K562 (cell line): ENCODE data around the gene PRELID1. TPM values are rescaled to one million over a fixed set of nuclear protein-coding genes. Genes with fewer than 3 reads are reported as not detected.

Source experiments
- ATAC-seq: fragments of 200-7000 bp; cut with Tn5 transposase; 3 replicates; pipeline ENCODE4 v1.9.1; 2020; ENCODE audit warnings: moderate library complexity
- BruUV-seq: library from RNA; stranded (reverse); fragments of 400-500 nt; replicated peaks from 2 replicates; lab custom pipeline; 2021; lab: Mats Ljungman, UMichigan
- CTCF ChIA-PET: fragments of 300-600 bp; formaldehyde crosslinking; extraction: SDS; loops from one replicate; lab custom pipeline; 2021; ENCODE audit warnings: low intra/inter-chr PET ratio; lab: Yijun Ruan, JAX
- POLR2A ChIA-PET: fragments of 300-600, 350-650 bp; sonication (Branson Sonifier 250); formaldehyde crosslinking; extraction: SDS; loops from one replicate; lab custom pipeline; 2021; ENCODE audit warnings: antibody characterized with exemption, inconsistent platforms; lab: Yijun Ruan, JAX
- DNase-seq, 4 experiments: peaks; one replicate each; pipeline versions ENCODE4 v3.0.0 to v3.0.0-alpha.2; 2011 to 2018; ENCODE audit warnings: low spot score in 3 of 4, mixed read lengths in 3 of 4; ENCODE audit errors: extremely low read depth in 1 of 4
- FAIRE-seq: peaks from 2 replicates; lab custom pipeline; 2011; peaks lifted over from hg19 to GRCh38; lab: Jason Lieb, UNC
- H2AFZ ChIP-seq: 2 replicates; pipeline ENCODE4 v1.6.0; 2011; ENCODE audit warnings: low read depth, low read length, control low read depth, inconsistent platforms
- H3K27ac ChIP-seq: fragments of 200-600 bp; 3 replicates; pipeline ENCODE4 v1.8.0; 2011; ENCODE audit warnings: low read depth, mild to moderate bottlenecking, control low read depth, inconsistent platforms, low read length, moderate library complexity, mixed read lengths; ENCODE audit errors: extremely low read depth
- H3K27me3 ChIP-seq, 2 experiments: fragments of 300-600 bp in 1 of 2; 2 replicates in 1 of 2; 3 replicates in 1 of 2; pipeline versions ENCODE4 v1.6.0 to v1.8.0; 2011; ENCODE audit warnings: inconsistent platforms in 2 of 2, low read length in 2 of 2, mild to moderate bottlenecking in 1 of 2, mixed read lengths in 1 of 2, moderate library complexity in 1 of 2; ENCODE audit not compliant: control insufficient read depth in 2 of 2, insufficient read depth in 2 of 2
- H3K36me3 ChIP-seq: fragments of 300-600 bp; 3 replicates; pipeline ENCODE4 v1.8.0; 2011; ENCODE audit warnings: mild to moderate bottlenecking, low read length, inconsistent platforms; ENCODE audit not compliant: control insufficient read depth, insufficient read depth
- H3K4me1 ChIP-seq, 2 experiments: fragments of 200-600 bp in 1 of 2; replicated peaks in 1 of 2; 2 replicates in 1 of 2; 3 replicates in 1 of 2; pipeline versions ENCODE4 v1.5.1 to v1.8.0; 2011; ENCODE audit warnings: inconsistent platforms in 2 of 2, low read length in 2 of 2, mild to moderate bottlenecking in 1 of 2, mixed read lengths in 1 of 2, moderate library complexity in 1 of 2; ENCODE audit not compliant: control insufficient read depth in 2 of 2, insufficient read depth in 2 of 2
- H3K4me2 ChIP-seq: 2 replicates; pipeline ENCODE4 v1.6.1; 2011; ENCODE audit warnings: low read length, control low read depth, inconsistent platforms, mixed read lengths; ENCODE audit not compliant: insufficient read depth
- H3K4me3 ChIP-seq: fragments of 200-600 bp; sonication (generic), shearing (Covaris generic); 2 replicates; pipeline ENCODE4 v1.5.1; 2016; ENCODE audit warnings: control low read depth, inconsistent platforms
- H3K79me2 ChIP-seq: fragments of 200-600 bp; 3 replicates; pipeline ENCODE4 v1.8.0; 2011; ENCODE audit warnings: low read length, inconsistent platforms; ENCODE audit not compliant: control insufficient read depth, insufficient read depth
- H3K9ac ChIP-seq, 2 experiments: 2 replicates each; pipeline versions ENCODE4 v1.6.0 to v1.6.1; 2011; ENCODE audit warnings: low read depth in 2 of 2, low read length in 2 of 2, control low read depth in 1 of 2, inconsistent platforms in 1 of 2, mild to moderate bottlenecking in 1 of 2, mixed read lengths in 1 of 2; ENCODE audit not compliant: insufficient read depth in 1 of 2
- H3K9me1 ChIP-seq: one replicate; pipeline ENCODE4 v1.6.0; 2011; ENCODE audit warnings: inconsistent platforms, mild to moderate bottlenecking, low read length, moderate library complexity; ENCODE audit not compliant: control insufficient read depth, insufficient read depth
- H3K9me3 ChIP-seq: replicated peaks from 2 replicates; pipeline ENCODE4 v1.5.1; 2011; ENCODE audit warnings: low read depth, low read length, inconsistent platforms; ENCODE audit not compliant: control insufficient read depth, insufficient read depth
- H4K20me1 ChIP-seq: replicated peaks from 2 replicates; pipeline ENCODE4 v1.6.1; 2011; ENCODE audit warnings: low read length, inconsistent platforms, mixed read lengths; ENCODE audit not compliant: control insufficient read depth, insufficient read depth
- CBX1 ChIP-seq: sonication (generic); IDR thresholded peaks from 2 replicates; pipeline ENCODE4 v1.6.1; 2016; ENCODE audit warnings: antibody characterized with exemption, low read depth, mild to moderate bottlenecking
- CSDE1 ChIP-seq, 2 experiments: fragments of 450-650 bp; IDR thresholded peaks; 2 replicates each; pipeline ENCODE4 v1.6.1; 2016; ENCODE audit warnings: mild to moderate bottlenecking in 1 of 2
- EP400 ChIP-seq: fragments of 450-650 bp; IDR thresholded peaks from 2 replicates; pipeline ENCODE4 v1.6.1; 2017; ENCODE audit warnings: antibody characterized with exemption, mild to moderate bottlenecking, moderate library complexity
- FIP1L1 ChIP-seq: fragments of 200-400 bp; formaldehyde crosslinking; IDR thresholded peaks from 2 replicates; pipeline ENCODE4 v1.6.1; 2018; ENCODE audit warnings: mild to moderate bottlenecking, low read depth, low read length; ENCODE audit not compliant: poor library complexity, severe bottlenecking
- ILK ChIP-seq: fragments of 450-650 bp; IDR thresholded peaks from 2 replicates; pipeline ENCODE4 v1.6.1; 2016; ENCODE audit warnings: missing genetic modification characterization, low read depth, mild to moderate bottlenecking, missing compliant biosample characterization, moderate library complexity, borderline replicate concordance
- MIER1 ChIP-seq: fragments of 450-650 bp; IDR thresholded peaks from 2 replicates; pipeline ENCODE4 v1.6.1; 2016; ENCODE audit warnings: antibody characterized with exemption, mild to moderate bottlenecking, low read depth
- MYBL2 ChIP-seq, 2 experiments: fragments of 450-650 bp in 1 of 2; sonication (generic) in 1 of 2; formaldehyde crosslinking in 1 of 2; IDR thresholded peaks; 2 replicates each; pipeline versions ENCODE4 v1.6.1 to v1.8.1; 2017 to 2022; ENCODE audit warnings: borderline replicate concordance in 1 of 2, inconsistent platforms in 1 of 2, low read depth in 1 of 2, mild to moderate bottlenecking in 1 of 2, missing genetic modification reagents in 1 of 2, moderate library complexity in 1 of 2
- MYNN ChIP-seq, 2 experiments: sonication (generic); formaldehyde crosslinking in 1 of 2; IDR thresholded peaks; 2 replicates each; pipeline versions ENCODE4 v1.5.0 to v1.6.1; 2016 to 2020; ENCODE audit warnings: antibody characterized with exemption in 1 of 2, missing genetic modification reagents in 1 of 2
- POLR2A ChIP-seq: fragments of 450-650 bp; conservative IDR thresholded peaks from 2 replicates; pipeline ENCODE4 v1.6.1; 2016
- POLR2G ChIP-seq: fragments of 200-400 bp; formaldehyde crosslinking; IDR thresholded peaks from 2 replicates; pipeline ENCODE4 v1.6.1; 2017; ENCODE audit warnings: low read depth, mild to moderate bottlenecking, antibody characterized with exemption, low read length, moderate library complexity
- RBFOX2 ChIP-seq: fragments of 200-400 bp; formaldehyde crosslinking; IDR thresholded peaks from 2 replicates; pipeline ENCODE4 v1.6.1; 2017; ENCODE audit warnings: low read depth, mild to moderate bottlenecking, low read length, moderate library complexity
- RBM22 ChIP-seq: fragments of 200-400 bp; formaldehyde crosslinking; IDR thresholded peaks from 2 replicates; pipeline ENCODE4 v1.6.1; 2018; ENCODE audit warnings: low read length, low read depth; ENCODE audit not compliant: poor library complexity, severe bottlenecking
- SIRT6 ChIP-seq: IDR thresholded peaks from one replicate; pipeline ENCODE4 v1.6.1; 2012; ENCODE audit warnings: low read depth, mild to moderate bottlenecking, control low read depth, inconsistent platforms, low read length, moderate library complexity
- SUPT5H ChIP-seq: fragments of 450-650 bp; IDR thresholded peaks from 2 replicates; pipeline ENCODE4 v1.6.1; 2016
- TAL1 ChIP-seq: fragments of 450-650 bp; IDR thresholded peaks from 2 replicates; pipeline ENCODE4 v1.6.1; 2016; ENCODE audit warnings: mild to moderate bottlenecking
- ZBTB33 ChIP-seq: sonication (generic); formaldehyde crosslinking; IDR thresholded peaks from 2 replicates; pipeline ENCODE4 v1.8.1; 2023; ENCODE audit warnings: mild to moderate bottlenecking, missing genetic modification reagents
- ZKSCAN8 ChIP-seq: fragments of 200-800 bp; sonication (Bioruptor generic); IDR thresholded peaks from 2 replicates; pipeline ENCODE4 v1.6.1; 2016; ENCODE audit warnings: missing genetic modification characterization, missing compliant biosample characterization
- ZNF589 ChIP-seq: fragments of 200-800 bp; sonication (Bioruptor generic); IDR thresholded peaks from 2 replicates; pipeline ENCODE4 v1.6.1; 2016; ENCODE audit warnings: low read depth, missing genetic modification characterization, missing compliant biosample characterization
- ZNF699 ChIP-seq: fragments of 250-450 bp; sonication (Bioruptor Pico); IDR thresholded peaks from 2 replicates; pipeline ENCODE4 v1.8.0; 2021; ENCODE audit warnings: mild to moderate bottlenecking, moderate library complexity; ENCODE audit not compliant: insufficient replicate concordance
- WGBS: fragments of 100-300 bp; shearing (Covaris generic); methylation state at CpG from one replicate; pipeline ENCODE4 v1.1.6; 2016; ENCODE audit warnings: low coverage, mixed read lengths; ENCODE audit not compliant: insufficient coverage; ENCODE audit errors: missing lambda C conversion rate; 5-methylcytosine and 5-hydroxymethylcytosine counted together
- in situ Hi-C: fragments of 300-500 bp; cut with MboI; formaldehyde crosslinking; loops from 4 replicates; pipeline ENCODE4 v1.15.0; 2018; ENCODE audit warnings: inconsistent platforms, mixed read lengths
- intact Hi-C: fragments of 100-400 bp; cut with micrococcal nuclease; formaldehyde crosslinking; loops from 2 replicates; pipeline ENCODE4 v1.14.2; 2022
- polyA plus RNA-seq, 8 experiments: library from polyadenylated mRNA; depleted of rRNA in 4 of 8; stranded (reverse) in 5 of 8; unstranded in 3 of 8; fragments of >200 nt; fragmentation: Nextera tagmentation in 2 of 8; fragmentation: Illumina TruSeq in 1 of 8; extraction: Ambion mirVana in 2 of 8; extraction: Trizol in 1 of 8; gene quantifications; 2 replicates each; pipeline versions ENCODE4 v1.2.1 to v1.2.3, GENCODE V29; 2011 to 2014; ENCODE audit warnings: inconsistent platforms in 1 of 8, missing spikeins in 1 of 8
- total RNA-seq, 7 experiments: library from RNA; depleted of rRNA in 6 of 7; stranded (reverse); fragments of >200 nt in 6 of 7; fragmentation: Illumina TruSeq in 2 of 7; extraction: Trizol in 2 of 7; gene quantifications; 2 replicates each; pipeline versions ENCODE4 v1.2.1 to v1.2.3, GENCODE V29; 2011 to 2021; ENCODE audit warnings: low replicate concordance in 1 of 7
- TF ChIP-seq, protein P1 (sequence below): fragments of 250-450 bp; sonication (Bioruptor Pico); IDR thresholded peaks from 2 replicates; pipeline ENCODE4 v1.9.0; 2021; ENCODE audit warnings: mild to moderate bottlenecking

The PRELID1 gene
- total and polyA plus RNA-seq, 9 of the 15 experiments (the other 6 are each of a cell fraction or from before 2014, with no cell fraction given) = 40.1 to 484 (median 340) TPM

GRCh38 chr5:177307544-177308363 is 4.2 kb downstream of the PRELID1 start:
- peaks cover 23 to 65% of the 10 kb centered on the region in 2 experiments for H3K4me1 ChIP-seq
- BruUV-seq = no TSS peak
- no peaks in the 10 kb centered on the region for H3K9me3 ChIP-seq
- peak overlapping the region in 1 of 2 experiments; percentile 40; a peak in 2 of 4 replicates for H3K9ac ChIP-seq
- DNase-seq (no peak), FAIRE-seq (no peak), ATAC-seq (no peak)
- intact Hi-C loops (no loop called here), in situ Hi-C loops (no loop called here)
- peaks cover 34% of the 10 kb centered on the region for H3K36me3 ChIP-seq
- no peak overlapping the region for H3K4me2 ChIP-seq
- no peak overlapping the region for H3K27ac ChIP-seq
- no peaks in the 10 kb centered on the region; the same call in 1 of the 2 replicates for H4K20me1 ChIP-seq
- ChIA-PET POLR2A (interaction anchor here (0.6 to 1.8 kb wide), 4 partner anchors 11 to 178 kb away, joined by 3 to 6 read pairs (median 3); no protein-coding TSS in a partner anchor), CTCF (no interaction called here)
- 90% methylated on average over 33 of the region's 43 CpGs for WGBS
- peaks cover 47% of the 10 kb centered on the region for H3K79me2 ChIP-seq
- TF ChIP-seq FIP1L1 (peak; percentile 19), MYBL2 (IDR thresholded peaks at IDR 0.05; ENCODE audit: low read depth) (no peak), MYBL2 (CRISPR knock-in tag; IDR thresholded peaks at IDR 0.05; ENCODE audit: borderline replicate concordance) (no peak), CSDE1 (IDR thresholded peaks at IDR 0.05) (no peak), TAL1 (no peak), MYNN (IDR thresholded peaks at IDR 0.05) (peak; percentile 4; the same call in 1 of the 2 replicates), MYNN (CRISPR knock-in tag; IDR thresholded peaks at IDR 0.05) (no peak), ILK (tag) (no peak), ZKSCAN8 (CRISPR knock-in tag) (no peak), ZBTB33 (0 out of 2 replicates have a peak, but pooled peaks have one; percentile 33), ZNF699 (CRISPR knock-in tag) (no peak), SUPT5H (peak; percentile 45; the same call in 1 of the 2 replicates), RBFOX2 (peak; percentile 61), POLR2G (peak; percentile 77), SIRT6 (peak; percentile 22), POLR2A (peak; percentile 62), ZNF589 (CRISPR knock-in tag) (no peak), CBX1 (0 out of 2 replicates have a peak, but pooled peaks have one; percentile 7), EP400 (no peak), MIER1 (no peak), RBM22 (peak; percentile 87)
- TF ChIP-seq, protein P1, sequence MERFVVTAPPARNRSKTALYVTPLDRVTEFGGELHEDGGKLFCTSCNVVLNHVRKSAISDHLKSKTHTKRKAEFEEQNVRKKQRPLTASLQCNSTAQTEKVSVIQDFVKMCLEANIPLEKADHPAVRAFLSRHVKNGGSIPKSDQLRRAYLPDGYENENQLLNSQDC = no peak
- H3K9me1 ChIP-seq = no peaks in the 10 kb centered on the region
- H3K27me3 ChIP-seq = no peaks in the 10 kb centered on the region
- H3K4me3 ChIP-seq = no peak overlapping the region
- no peak overlapping the region for H2AFZ ChIP-seq
